Large intestine (tissue), 3 donors: ENCODE data around the gene M6PR. TPM values are rescaled to one million over a fixed set of nuclear protein-coding genes. Genes with fewer than 3 reads are reported as not detected.

Experiments
- DNase-seq, 2 donors: peaks; one replicate each; pipeline versions ENCODE4 v3.0.0 to v3.0.0-alpha.2; 2013
- H3K27ac ChIP-seq: one replicate; pipeline ENCODE4 v1.5.1; 2013; ENCODE audit warnings: low read length
- H3K27me3 ChIP-seq: 2 replicates; pipeline ENCODE4 v1.6.1; 2013; ENCODE audit warnings: low read length; ENCODE audit not compliant: control insufficient read depth, insufficient read depth
- H3K36me3 ChIP-seq: 2 replicates; pipeline ENCODE4 v1.6.1; 2013; ENCODE audit warnings: low read length; ENCODE audit not compliant: control insufficient read depth, insufficient read depth
- H3K4me1 ChIP-seq: one replicate; pipeline ENCODE4 v1.6.1; 2013; ENCODE audit warnings: low read length; ENCODE audit not compliant: control insufficient read depth, insufficient read depth
- H3K4me3 ChIP-seq: one replicate; pipeline ENCODE4 v1.5.1; 2013; ENCODE audit warnings: low read length
- H3K9me3 ChIP-seq: one replicate; pipeline ENCODE4 v1.6.1; 2013; ENCODE audit warnings: mild to moderate bottlenecking, low read depth, low read length, moderate library complexity; ENCODE audit not compliant: control insufficient read depth
- WGBS: methylation state at CpG from one replicate; pipeline ENCODE4 v1.1.5; 2013; ENCODE audit warnings: low lambda C conversion rate; ENCODE audit not compliant: insufficient coverage; 5-methylcytosine and 5-hydroxymethylcytosine counted together
- polyA plus RNA-seq: library from polyadenylated mRNA; unstranded; fragments of 120-200 nt; gene quantifications from one replicate; pipeline ENCODE4 v1.2.1, GENCODE V29; 2013

The M6PR gene
- polyA plus RNA-seq, 1 donor = 147 TPM

- H3K4me1 ChIP-seq = no peaks in the 10 kb centered on the region
- DNase-seq = no peak
Measured at GRCh38 chr12:8985213-8985754, 35.8 kb upstream of the M6PR start.

GRCh38 chr12:8980137-8980536 is 30.7 kb upstream of the M6PR start:
- H3K27ac ChIP-seq = no peak overlapping the region

More at GRCh38 chr12:8985213-8985754, 35.8 kb upstream of the M6PR start:
- Histone ChIP-seq H3K4me3 (no peak overlapping the region), H3K27me3 (no peaks in the 10 kb centered on the region), H3K27ac (no peak overlapping the region), H3K36me3 (no peaks in the 10 kb centered on the region), H3K9me3 (peaks cover 4% of the 10 kb centered on the region)
- WGBS = no CpG with 5 or more reads among the region's 1 CpG

GRCh38 chr12:8970432-8970831 is 21.0 kb upstream of the M6PR start:
- WGBS = 75% methylated on average over 1 of the region's 1 CpG
- no peak for DNase-seq
- Histone ChIP-seq H3K4me3 (no peak overlapping the region), H3K27ac (no peak overlapping the region), H3K9me3 (peaks cover 12% of the 10 kb centered on the region), H3K27me3 (no peaks in the 10 kb centered on the region), H3K4me1 (no peaks in the 10 kb centered on the region), H3K36me3 (no peaks in the 10 kb centered on the region)

More at GRCh38 chr12:8980137-8980536, 30.7 kb upstream of the M6PR start:
- H3K4me3 ChIP-seq = no peak overlapping the region
- no peaks in the 10 kb centered on the region for H3K27me3 ChIP-seq
- H3K4me1 ChIP-seq = no peaks in the 10 kb centered on the region
- peaks cover 9% of the 10 kb centered on the region for H3K9me3 ChIP-seq
- no peaks in the 10 kb centered on the region for H3K36me3 ChIP-seq
- no CpG with 5 or more reads among the region's 3 CpGs for WGBS
- DNase-seq = no peak

- no peak overlapping the region for H3K27ac ChIP-seq
- WGBS = 20% methylated on average over 1 of the region's 2 CpGs
- no peaks in the 10 kb centered on the region for H3K27me3 ChIP-seq
- no peaks in the 10 kb centered on the region for H3K4me1 ChIP-seq
- H3K36me3 ChIP-seq = no peaks in the 10 kb centered on the region
- no peak for DNase-seq
- no peak overlapping the region for H3K4me3 ChIP-seq
- H3K9me3 ChIP-seq = peaks cover 12% of the 10 kb centered on the region
Measured at GRCh38 chr12:8969861-8970411, 20.5 kb upstream of the M6PR start.

GRCh38 chr12:8968761-8969160 is 19.3 kb upstream of the M6PR start:
- peaks cover 9% of the 10 kb centered on the region for H3K9me3 ChIP-seq
- DNase-seq = no peak
- H3K4me1 ChIP-seq = no peaks in the 10 kb centered on the region
- no peak overlapping the region for H3K27ac ChIP-seq
- no peaks in the 10 kb centered on the region for H3K36me3 ChIP-seq
- no peaks in the 10 kb centered on the region for H3K27me3 ChIP-seq
- no peak overlapping the region for H3K4me3 ChIP-seq

- H3K9me3 ChIP-seq = peaks cover 8% of the 10 kb centered on the region
- DNase-seq = no peak
- H3K27ac ChIP-seq = no peak overlapping the region
- no peaks in the 10 kb centered on the region for H3K27me3 ChIP-seq
- H3K4me1 ChIP-seq = no peaks in the 10 kb centered on the region
- WGBS = no CpG with 5 or more reads among the region's 2 CpGs
- no peaks in the 10 kb centered on the region for H3K36me3 ChIP-seq
- no peak overlapping the region for H3K4me3 ChIP-seq
Measured at GRCh38 chr12:8960176-8960575, 10.7 kb upstream of the M6PR start.

GRCh38 chr12:8958066-8958465 is 8.6 kb upstream of the M6PR start:
- no peaks in the 10 kb centered on the region for H3K27me3 ChIP-seq
- H3K9me3 ChIP-seq = peaks cover 8% of the 10 kb centered on the region
- no peak overlapping the region for H3K4me3 ChIP-seq
- no peaks in the 10 kb centered on the region for H3K4me1 ChIP-seq
- DNase-seq = no peak
- no peaks in the 10 kb centered on the region for H3K36me3 ChIP-seq
- no CpG with 5 or more reads among the region's 2 CpGs for WGBS
- no peak overlapping the region for H3K27ac ChIP-seq

- H3K36me3 ChIP-seq = no peaks in the 10 kb centered on the region
Measured at GRCh38 chr12:8957561-8957960, 8.1 kb upstream of the M6PR start.

GRCh38 chr12:8956772-8957171 is 7.3 kb upstream of the M6PR start:
- no CpG with 5 or more reads among the region's 7 CpGs for WGBS
- H3K27ac ChIP-seq = no peak overlapping the region
- no peaks in the 10 kb centered on the region for H3K4me1 ChIP-seq
- no peak overlapping the region for H3K4me3 ChIP-seq
- H3K36me3 ChIP-seq = no peaks in the 10 kb centered on the region
- no peak for DNase-seq
- no peaks in the 10 kb centered on the region for H3K27me3 ChIP-seq
- H3K9me3 ChIP-seq = peaks cover 8% of the 10 kb centered on the region

More at GRCh38 chr12:8957561-8957960, 8.1 kb upstream of the M6PR start:
- H3K27ac ChIP-seq = no peak overlapping the region
- peaks cover 8% of the 10 kb centered on the region for H3K9me3 ChIP-seq
- no peaks in the 10 kb centered on the region for H3K4me1 ChIP-seq
- 100% methylated on average over 1 of the region's 4 CpGs for WGBS
- no peak overlapping the region for H3K4me3 ChIP-seq
- DNase-seq = no peak
- no peaks in the 10 kb centered on the region for H3K27me3 ChIP-seq

- no peak overlapping the region for H3K27ac ChIP-seq
Measured at GRCh38 chr12:8956073-8956472, 6.6 kb upstream of the M6PR start.

GRCh38 chr12:8953773-8954402 is 4.4 kb upstream of the M6PR start:
- no peaks in the 10 kb centered on the region for H3K4me1 ChIP-seq
- H3K36me3 ChIP-seq = no peaks in the 10 kb centered on the region
- no peak for DNase-seq
- H3K27ac ChIP-seq = no peak overlapping the region
- H3K4me3 ChIP-seq = no peak overlapping the region
- peaks cover 8% of the 10 kb centered on the region for H3K9me3 ChIP-seq
- 92% methylated on average over 5 of the region's 8 CpGs for WGBS
- no peaks in the 10 kb centered on the region for H3K27me3 ChIP-seq

More at GRCh38 chr12:8956073-8956472, 6.6 kb upstream of the M6PR start:
- Histone ChIP-seq H3K4me1 (no peaks in the 10 kb centered on the region), H3K9me3 (peaks cover 8% of the 10 kb centered on the region), H3K4me3 (no peak overlapping the region), H3K27me3 (no peaks in the 10 kb centered on the region), H3K36me3 (no peaks in the 10 kb centered on the region)
- WGBS = 100% methylated on average over 2 of the region's 15 CpGs
- no peak for DNase-seq
